Cardiac fibroblast (primary cell): ENCODE results near the gene IGSF23.

Experiments used
- DNase-seq, 2 donors: peaks; one replicate each; pipeline versions ENCODE4 v3.0.0 to v3.0.0-alpha.2; 2010; ENCODE audit warnings: low read depth in 2 of 2
- H3K4me3 ChIP-seq, 2 donors: replicated peaks in 1 of 2; 1 replicate in 1 of 2; 2 replicates in 1 of 2; pipeline ENCODE4 v1.5.1; 2011; ENCODE audit warnings: low read depth in 2 of 2, low read length in 2 of 2, mild to moderate bottlenecking in 2 of 2, moderate library complexity in 1 of 2
- TF ChIP-seq, protein P1 (sequence below): IDR thresholded peaks from one replicate; pipeline ENCODE4 v1.5.1; 2011; ENCODE audit warnings: low read depth, mild to moderate bottlenecking, low read length, inconsistent platforms

The IGSF23 gene

DNA sequence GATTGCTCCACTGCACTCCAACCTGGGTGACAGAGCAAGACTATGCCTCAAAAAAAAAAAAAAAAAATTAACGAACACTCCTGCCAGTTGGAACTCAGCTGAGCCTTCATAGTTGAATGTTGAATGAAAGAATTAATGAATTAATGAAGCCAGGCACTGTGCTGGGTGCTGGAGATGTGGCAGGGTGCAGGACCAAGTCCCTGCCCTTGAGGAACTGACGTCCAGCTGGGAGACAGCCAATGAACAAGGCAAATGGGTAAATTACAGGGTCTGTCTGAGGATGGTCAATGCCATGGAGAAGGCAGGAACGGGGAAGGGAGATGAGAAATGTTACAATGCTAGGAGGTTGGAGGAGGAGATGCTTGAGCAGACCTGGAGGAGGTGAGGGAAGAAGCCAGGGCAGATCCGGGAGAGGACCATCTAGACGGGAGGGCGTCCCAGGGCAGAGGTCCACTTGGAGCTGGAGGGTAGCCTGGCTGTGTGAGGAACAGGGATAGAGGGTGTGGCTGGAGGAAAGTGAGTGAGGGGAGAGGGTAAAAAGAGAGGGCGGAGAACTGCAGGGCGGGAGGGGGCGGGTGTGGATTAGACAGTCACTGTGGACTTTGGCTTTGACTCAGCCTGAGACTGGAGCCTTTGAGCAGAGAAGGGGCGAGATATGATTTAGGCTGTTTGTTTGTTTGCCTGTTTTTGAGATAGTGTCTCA lies 16.8 kb upstream of the IGSF23 start:
- H3K4me3 ChIP-seq, result no peak overlapping the region
- TF ChIP-seq, protein P1, sequence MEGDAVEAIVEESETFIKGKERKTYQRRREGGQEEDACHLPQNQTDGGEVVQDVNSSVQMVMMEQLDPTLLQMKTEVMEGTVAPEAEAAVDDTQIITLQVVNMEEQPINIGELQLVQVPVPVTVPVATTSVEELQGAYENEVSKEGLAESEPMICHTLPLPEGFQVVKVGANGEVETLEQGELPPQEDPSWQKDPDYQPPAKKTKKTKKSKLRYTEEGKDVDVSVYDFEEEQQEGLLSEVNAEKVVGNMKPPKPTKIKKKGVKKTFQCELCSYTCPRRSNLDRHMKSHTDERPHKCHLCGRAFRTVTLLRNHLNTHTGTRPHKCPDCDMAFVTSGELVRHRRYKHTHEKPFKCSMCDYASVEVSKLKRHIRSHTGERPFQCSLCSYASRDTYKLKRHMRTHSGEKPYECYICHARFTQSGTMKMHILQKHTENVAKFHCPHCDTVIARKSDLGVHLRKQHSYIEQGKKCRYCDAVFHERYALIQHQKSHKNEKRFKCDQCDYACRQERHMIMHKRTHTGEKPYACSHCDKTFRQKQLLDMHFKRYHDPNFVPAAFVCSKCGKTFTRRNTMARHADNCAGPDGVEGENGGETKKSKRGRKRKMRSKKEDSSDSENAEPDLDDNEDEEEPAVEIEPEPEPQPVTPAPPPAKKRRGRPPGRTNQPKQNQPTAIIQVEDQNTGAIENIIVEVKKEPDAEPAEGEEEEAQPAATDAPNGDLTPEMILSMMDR, result no peak
- no peak for DNase-seq

DNA sequence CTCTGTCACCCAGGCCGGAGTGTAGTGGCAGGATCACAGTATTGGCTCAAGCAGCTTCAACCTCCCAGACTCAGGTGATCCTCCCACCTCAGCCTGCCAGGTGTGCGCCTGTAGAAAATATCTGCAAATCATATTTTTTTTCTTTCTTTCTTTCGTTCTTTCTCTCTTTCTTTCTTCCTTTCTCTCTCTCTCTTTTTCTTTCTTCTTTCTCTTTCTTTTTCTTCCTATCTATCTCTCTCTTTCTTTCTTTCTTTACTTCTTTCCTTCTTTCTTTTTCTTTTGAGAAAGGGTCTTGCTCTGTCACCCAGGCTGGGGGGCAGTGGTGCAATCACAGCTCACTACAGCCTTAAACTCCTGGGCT lies 16.3 kb upstream of the IGSF23 start:
- TF ChIP-seq, protein P1, result no peak
- H3K4me3 ChIP-seq, result no peak overlapping the region
- no peak for DNase-seq

DNA sequence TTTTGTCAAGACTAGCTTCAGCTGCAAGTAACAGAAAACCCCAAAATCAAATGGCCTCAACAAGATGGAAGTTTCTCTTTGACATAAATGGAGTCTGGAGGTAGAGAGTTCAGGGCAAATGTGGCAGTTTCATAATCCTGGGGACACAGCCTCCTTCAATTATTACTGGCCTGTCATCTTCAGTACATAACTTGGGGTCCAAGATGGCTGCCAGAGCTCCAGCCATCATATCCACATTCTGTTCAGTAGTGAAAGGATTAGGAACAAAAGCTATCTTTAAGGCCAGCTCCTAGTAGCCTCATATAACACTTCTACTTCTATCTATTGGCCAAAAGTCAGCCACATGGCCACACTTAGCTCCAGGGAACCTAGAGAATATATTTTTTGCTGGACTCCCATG lies 15.0 kb upstream of the IGSF23 start:
- H3K4me3 ChIP-seq, result no peak overlapping the region
- DNase-seq, result no peak

DNA sequence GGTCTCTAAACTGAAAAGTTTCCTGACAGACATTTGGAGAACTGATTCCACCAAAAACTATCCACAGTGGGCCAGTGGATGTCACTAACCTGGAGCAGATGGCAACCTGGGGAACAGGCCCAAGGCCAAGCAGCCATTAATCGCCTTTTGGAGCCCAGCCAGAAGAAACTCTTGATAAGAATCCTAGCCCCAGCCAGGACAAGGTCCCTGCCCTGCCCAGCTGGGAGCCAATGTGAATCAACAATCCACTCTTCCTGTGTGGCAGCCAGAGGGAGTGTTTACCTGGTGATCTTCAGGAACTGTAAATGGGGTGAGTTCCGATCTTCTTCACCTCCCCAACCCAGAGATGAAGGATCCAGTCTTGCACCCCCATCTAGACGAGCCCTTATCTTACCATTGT lies 14.5 kb upstream of the IGSF23 start:
- H3K4me3 ChIP-seq, result no peak overlapping the region
- DNase-seq, result no peak
- TF ChIP-seq, protein P1, result no peak

More for the DNA sequence above, 15.0 kb upstream of the IGSF23 start:
- TF ChIP-seq, protein P1, result no peak

DNA sequence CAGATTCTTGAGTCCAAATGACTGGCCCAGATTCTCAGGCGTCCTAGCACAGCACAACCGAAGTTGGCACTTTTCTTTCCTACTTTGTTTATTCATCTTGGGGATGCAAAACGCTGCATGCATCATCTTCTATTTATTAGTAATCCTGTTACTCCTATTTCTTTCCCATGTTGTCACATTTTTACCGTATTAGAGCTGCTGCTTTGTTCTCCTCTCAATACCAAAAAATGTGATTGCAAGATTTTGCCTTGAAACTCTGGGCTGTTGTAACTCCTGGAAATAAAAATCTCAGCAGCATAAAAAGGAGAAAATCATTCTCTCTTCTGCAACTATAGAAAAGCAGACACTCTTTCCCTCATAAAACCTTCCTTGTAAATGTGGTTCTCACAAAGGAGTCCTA lies 12.9 kb upstream of the IGSF23 start:
- TF ChIP-seq, protein P1, result no peak
- DNase-seq, result no peak

DNA sequence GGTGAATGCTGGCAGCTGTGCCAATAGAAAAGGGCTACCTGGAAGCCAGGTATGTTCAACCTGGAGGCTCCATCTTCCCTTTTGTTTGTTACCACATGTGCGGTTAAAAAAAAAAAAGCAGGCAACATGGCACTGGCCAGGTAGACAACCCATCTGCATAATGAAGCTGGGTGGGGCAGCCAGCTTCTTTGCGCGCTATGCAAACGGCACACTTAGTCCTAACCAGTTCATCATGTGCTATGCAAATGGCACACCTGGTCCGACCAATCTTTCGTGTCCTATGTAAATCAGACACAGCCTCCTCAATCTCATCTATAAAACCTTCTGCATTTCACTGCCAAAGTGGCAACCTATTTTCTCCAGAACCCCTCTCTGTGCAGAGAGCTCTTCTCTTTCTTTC lies 11.3 kb upstream of the IGSF23 start:
- TF ChIP-seq, protein P1, result no peak
- no peak for DNase-seq

More for the DNA sequence above, 12.9 kb upstream of the IGSF23 start:
- H3K4me3 ChIP-seq, result no peak overlapping the region

More for the DNA sequence above, 11.3 kb upstream of the IGSF23 start:
- no peak overlapping the region for H3K4me3 ChIP-seq
